Small intestine (tissue), 7 donors: Measurements from ENCODE around the gene ADARB2. TPM values are rescaled to one million over a fixed set of nuclear protein-coding genes. Genes with fewer than 3 reads are reported as not detected.

Source experiments
- DNase-seq, 2 donors: peaks; one replicate each; pipeline versions ENCODE4 v3.0.0 to v3.0.0-alpha.2; 2013
- FAIRE-seq: peaks from 2 replicates; lab custom pipeline; 2012; peaks lifted over from hg19 to GRCh38; lab: Jason Lieb, UNC
- H3K27ac ChIP-seq, 3 donors: one replicate each; pipeline ENCODE4 v1.5.1; 2013; ENCODE audit warnings: low read length in 2 of 3, mild to moderate bottlenecking in 2 of 3, control low read depth in 1 of 3, inconsistent platforms in 1 of 3, low read depth in 1 of 3, moderate library complexity in 1 of 3
- H3K27me3 ChIP-seq, 3 donors: one replicate each; pipeline ENCODE4 v1.6.1; 2013; ENCODE audit warnings: low read length in 3 of 3, inconsistent platforms in 1 of 3; ENCODE audit not compliant: control insufficient read depth in 3 of 3, insufficient read depth in 3 of 3
- H3K36me3 ChIP-seq, 3 donors: one replicate each; pipeline ENCODE4 v1.6.1; 2013; ENCODE audit warnings: low read length in 3 of 3, inconsistent platforms in 1 of 3, low read depth in 1 of 3, mild to moderate bottlenecking in 1 of 3, moderate library complexity in 1 of 3; ENCODE audit not compliant: control insufficient read depth in 3 of 3, insufficient read depth in 2 of 3
- H3K4me1 ChIP-seq, 3 donors: one replicate each; pipeline ENCODE4 v1.6.1; 2013; ENCODE audit warnings: low read length in 2 of 3, inconsistent platforms in 1 of 3, low read depth in 1 of 3, mild to moderate bottlenecking in 1 of 3, moderate library complexity in 1 of 3; ENCODE audit not compliant: control insufficient read depth in 3 of 3, insufficient read depth in 2 of 3
- H3K4me3 ChIP-seq, 3 donors: one replicate each; pipeline ENCODE4 v1.5.1; 2013; ENCODE audit warnings: low read length in 3 of 3, control low read depth in 1 of 3, inconsistent platforms in 1 of 3, low read depth in 1 of 3, mild to moderate bottlenecking in 1 of 3, moderate library complexity in 1 of 3
- H3K9me3 ChIP-seq, 2 donors: one replicate each; pipeline ENCODE4 v1.6.1; 2013; ENCODE audit warnings: low read depth in 1 of 2, low read length in 1 of 2; ENCODE audit not compliant: control insufficient read depth in 2 of 2, insufficient read depth in 1 of 2
- WGBS, 3 donors: extraction: QIAGEN DNeasy Blood & Tissue Kit; methylation state at CpG; one replicate each; pipeline ENCODE4 v1.1.7; 2013; 5-methylcytosine and 5-hydroxymethylcytosine counted together
- polyA plus RNA-seq, 4 donors: library from polyadenylated mRNA; stranded (reverse) in 3 of 4; unstranded in 1 of 4; fragments of 200-250 nt in 3 of 4; fragments of 120-200 nt in 1 of 4; gene quantifications; one replicate each; pipeline versions ENCODE4 v1.2.1 to v1.2.3, GENCODE V29; 2013
- donor health status: healthy with polysubstance abuse.
- donor health status: control.
- donor health status: control.
- donor health status: Bipolar disorder and iron deficiency.
- donor health status: healthy.

Gene ADARB2
- polyA plus RNA-seq, 4 donors, result 0.35 to 1.8 (median 0.94) TPM

GRCh38 chr10:1513221-1513620, 224.1 kb downstream of the ADARB2 start:
- 84 to 91% (median 88%) methylated on average over 14 of the region's 14 CpGs for WGBS, 3 donors
- Histone ChIP-seq H3K36me3 (no peaks in the 10 kb centered on the region), H3K27me3 (no peaks in the 10 kb centered on the region), H3K27ac (no peak overlapping the region), H3K4me1 (no peaks in the 10 kb centered on the region), H3K4me3 (no peak overlapping the region), H3K9me3 (peaks cover 0 to 2% of the 10 kb centered on the region in 2 donors)
- DNase-seq (no peak), FAIRE-seq (no peak)

GRCh38 chr10:1509011-1509530, 228.3 kb downstream of the ADARB2 start:
- WGBS, 3 donors, result 67 to 82% (median 79%) methylated on average over 15 of the region's 15 CpGs
- no peak for DNase-seq
- H3K36me3 ChIP-seq, result no peaks in the 10 kb centered on the region
- H3K27ac ChIP-seq, result no peak overlapping the region
- FAIRE-seq, result no peak
- peaks cover 0 to under 1% of the 10 kb centered on the region in 2 donors for H3K9me3 ChIP-seq
- no peaks in the 10 kb centered on the region for H3K4me1 ChIP-seq
- H3K4me3 ChIP-seq, result no peak overlapping the region
- no peaks in the 10 kb centered on the region for H3K27me3 ChIP-seq

- no peak overlapping the region for H3K27ac ChIP-seq
- peaks cover 0 to 7% of the 10 kb centered on the region in 2 donors for H3K9me3 ChIP-seq
- WGBS, 3 donors, result 86 to 91% (median 91%) methylated on average over 16 of the region's 16 CpGs
- DNase-seq (no peak), FAIRE-seq (no peak)
- no peaks in the 10 kb centered on the region for H3K27me3 ChIP-seq
- peaks cover 0 to 3% (median 0%) of the 10 kb centered on the region in 3 donors for H3K4me1 ChIP-seq
- no peak overlapping the region for H3K4me3 ChIP-seq
- no peaks in the 10 kb centered on the region for H3K36me3 ChIP-seq
Measured at GRCh38 chr10:1508096-1508495, 229.2 kb downstream of the ADARB2 start.

- Histone ChIP-seq H3K27me3 (no peaks in the 10 kb centered on the region), H3K9me3 (peaks cover 0 to 7% of the 10 kb centered on the region in 2 donors), H3K36me3 (no peaks in the 10 kb centered on the region), H3K27ac (no peak overlapping the region), H3K4me1 (peaks cover 0 to 4% (median 0%) of the 10 kb centered on the region in 3 donors), H3K4me3 (no peak overlapping the region)
- FAIRE-seq, result no peak
- no peak for DNase-seq
- WGBS, 3 donors, result 73 to 81% (median 75%) methylated on average over 15 of the region's 15 CpGs
Measured at GRCh38 chr10:1507436-1507835, 229.9 kb downstream of the ADARB2 start.

GRCh38 chr10:1504940-1505339, 232.4 kb downstream of the ADARB2 start:
- no peak for FAIRE-seq
- H3K27ac ChIP-seq, result no peak overlapping the region
- H3K4me3 ChIP-seq, result no peak overlapping the region
- DNase-seq, result no peak
- peaks cover 0 to 7% of the 10 kb centered on the region in 2 donors for H3K9me3 ChIP-seq
- H3K4me1 ChIP-seq, result peaks cover 0 to 9% (median 0%) of the 10 kb centered on the region in 3 donors
- no peaks in the 10 kb centered on the region for H3K27me3 ChIP-seq
- H3K36me3 ChIP-seq, result no peaks in the 10 kb centered on the region
- 91 to 96% (median 96%) methylated on average over 8 of the region's 8 CpGs for WGBS, 3 donors

- Histone ChIP-seq H3K9me3 (peaks cover 0 to 7% of the 10 kb centered on the region in 2 donors), H3K36me3 (no peaks in the 10 kb centered on the region), H3K4me1 (peaks cover 0 to 9% (median 0%) of the 10 kb centered on the region in 3 donors), H3K4me3 (no peak overlapping the region), H3K27ac (no peak overlapping the region), H3K27me3 (no peaks in the 10 kb centered on the region)
- 88 to 93% (median 92%) methylated on average over 15 of the region's 15 CpGs for WGBS, 3 donors
- FAIRE-seq (no peak), DNase-seq (no peak)
Measured at GRCh38 chr10:1504286-1504685, 233.0 kb downstream of the ADARB2 start.

GRCh38 chr10:1502451-1502850, 234.9 kb downstream of the ADARB2 start:
- Histone ChIP-seq H3K27ac (peak overlapping the region in 1 of 3 donors; percentile 8), H3K4me3 (no peak overlapping the region), H3K27me3 (no peaks in the 10 kb centered on the region), H3K36me3 (no peaks in the 10 kb centered on the region), H3K9me3 (peaks cover 0 to 7% of the 10 kb centered on the region in 2 donors), H3K4me1 (peaks cover 0 to 9% (median 0%) of the 10 kb centered on the region in 3 donors)
- peak in 1 of 2 donors; percentile 75 for DNase-seq
- no peak for FAIRE-seq
- 45 to 69% (median 47%) methylated on average over 5 of the region's 5 CpGs for WGBS, 3 donors

GRCh38 chr10:1499359-1499957, 237.9 kb downstream of the ADARB2 start:
- Histone ChIP-seq H3K4me3 (no peak overlapping the region), H3K9me3 (peaks cover 0 to 7% of the 10 kb centered on the region in 2 donors), H3K27ac (no peak overlapping the region), H3K36me3 (no peaks in the 10 kb centered on the region), H3K27me3 (no peaks in the 10 kb centered on the region), H3K4me1 (peaks cover 0 to 9% (median 0%) of the 10 kb centered on the region in 3 donors)
- DNase-seq (no peak), FAIRE-seq (no peak)
- 84 to 87% (median 85%) methylated on average over 3 of the region's 3 CpGs for WGBS, 3 donors
